DMS 273 (cell line): ENCODE measurements around the gene ELOB.

Experiments used
- DNase-seq: peaks from one replicate; lab custom pipeline; 2025; ENCODE audit not compliant: unreplicated experiment; lab: John Stamatoyannopoulos, UW

The ELOB gene

DNA sequence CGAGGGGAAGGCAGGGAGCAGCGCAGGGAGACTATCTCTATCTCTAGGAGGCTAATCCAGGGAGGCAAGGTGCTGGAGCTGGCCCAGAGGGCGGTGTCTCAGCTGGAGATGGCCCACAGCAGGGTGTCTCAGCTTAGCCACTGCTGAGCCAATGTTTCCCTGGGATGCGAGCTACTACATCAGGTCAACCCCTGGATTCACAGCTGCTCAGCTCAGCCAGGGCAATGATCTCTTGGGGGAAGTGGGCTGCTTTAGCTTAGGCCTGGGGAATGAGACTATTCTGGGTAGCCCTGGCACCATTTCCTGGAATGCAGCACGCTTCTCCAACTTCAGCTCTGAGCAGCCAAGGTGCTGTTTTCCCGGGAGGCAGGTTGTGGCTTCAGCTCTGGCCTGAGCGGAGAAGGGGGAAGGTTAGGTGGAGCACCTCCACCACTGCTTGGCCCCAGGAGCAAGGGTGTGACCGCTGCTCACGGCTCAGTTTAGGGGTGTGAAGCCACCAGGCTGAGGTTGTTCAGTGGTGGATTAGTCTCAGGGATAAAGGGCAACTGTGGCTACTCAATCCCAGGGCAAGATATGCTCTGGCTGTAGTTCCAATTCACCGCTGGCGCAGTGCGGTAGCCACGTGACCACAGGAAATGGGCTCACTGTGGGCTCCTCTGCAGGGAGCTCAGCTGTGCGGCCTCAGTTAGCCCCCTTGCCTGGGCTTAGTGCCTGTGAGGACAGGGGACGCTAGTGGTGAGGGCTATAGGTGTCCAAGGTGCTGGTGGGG, 34.8 kb upstream of the ELOB start:
- DNase-seq: no peak

GRCh38 chr16:2810651-2811050, 33.6 kb upstream of the ELOB start:
- DNase-seq: no peak

GRCh38 chr16:2809149-2809760, 32.2 kb upstream of the ELOB start:
- DNase-seq: no peak

GRCh38 chr16:2808181-2808580, 31.1 kb upstream of the ELOB start:
- DNase-seq: no peak

DNA sequence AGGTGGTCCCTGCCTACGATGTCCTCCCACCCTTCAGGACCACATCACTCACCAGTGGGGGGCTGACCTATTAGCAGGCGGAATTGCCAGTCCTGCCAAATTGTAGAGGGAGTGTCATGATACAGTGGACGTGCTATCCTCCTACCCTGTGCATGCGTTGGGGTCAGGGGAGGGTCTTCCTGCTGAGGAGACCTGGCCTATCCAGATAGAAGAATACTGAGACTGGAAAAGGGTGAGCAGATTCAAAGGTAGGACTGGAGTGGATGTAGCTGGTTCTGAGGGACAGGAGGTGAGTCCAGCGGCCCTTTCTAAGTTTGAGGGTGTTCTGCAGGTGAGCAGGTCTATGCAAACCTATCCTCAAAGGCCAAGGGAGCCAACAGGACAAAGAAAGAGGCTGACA, 29.2 kb upstream of the ELOB start:
- DNase-seq: no peak

DNA sequence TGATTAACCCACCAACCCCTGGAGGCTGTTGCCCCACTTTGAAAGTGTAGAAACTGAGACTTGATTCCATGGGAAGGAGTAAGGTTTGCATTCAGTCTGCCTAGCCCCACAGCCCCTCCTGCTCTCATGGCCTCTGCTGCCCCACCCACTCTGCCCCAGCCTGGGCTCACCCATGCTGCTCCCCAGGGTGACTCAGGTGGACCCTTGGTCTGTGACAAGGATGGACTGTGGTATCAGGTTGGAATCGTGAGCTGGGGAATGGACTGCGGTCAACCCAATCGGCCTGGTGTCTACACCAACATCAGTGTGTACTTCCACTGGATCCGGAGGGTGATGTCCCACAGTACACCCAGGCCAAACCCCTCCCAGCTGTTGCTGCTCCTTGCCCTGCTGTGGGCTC, 27.6 kb upstream of the ELOB start:
- DNase-seq: no peak

GRCh38 chr16:2803545-2804195, 26.6 kb upstream of the ELOB start:
- no peak for DNase-seq

- DNase-seq: no peak
These were observed 22.8 kb upstream of the ELOB start for GRCh38 chr16:2799859-2800226.

DNA sequence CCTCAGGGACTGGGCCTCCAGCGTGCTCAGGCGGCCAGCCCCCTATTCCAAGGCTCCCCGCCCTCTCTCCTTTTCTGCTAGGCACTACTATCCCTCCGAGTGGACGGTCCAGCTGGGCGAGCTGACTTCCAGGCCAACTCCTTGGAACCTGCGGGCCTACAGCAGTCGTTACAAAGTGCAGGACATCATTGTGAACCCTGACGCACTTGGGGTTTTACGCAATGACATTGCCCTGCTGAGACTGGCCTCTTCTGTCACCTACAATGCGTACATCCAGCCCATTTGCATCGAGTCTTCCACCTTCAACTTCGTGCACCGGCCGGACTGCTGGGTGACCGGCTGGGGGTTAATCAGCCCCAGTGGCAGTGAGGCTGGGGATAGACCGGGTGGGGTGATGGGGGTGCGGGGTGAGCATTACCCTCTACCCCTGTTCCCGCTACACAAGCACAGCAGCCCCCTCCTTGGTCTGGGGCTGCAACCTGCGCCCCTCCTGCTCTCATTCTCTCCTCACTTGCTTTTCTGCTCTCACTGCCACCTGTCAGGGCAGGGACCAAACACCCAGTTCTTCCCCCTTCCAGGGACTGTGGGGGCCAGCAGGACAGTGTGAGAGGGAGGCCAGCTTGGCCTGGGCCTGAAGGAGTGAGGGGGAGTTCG, 22.3 kb upstream of the ELOB start:
- DNase-seq: no peak

GRCh38 chr16:2798723-2799204, 21.7 kb upstream of the ELOB start:
- DNase-seq: no peak

GRCh38 chr16:2795395-2796143, 18.5 kb upstream of the ELOB start:
- no peak for DNase-seq

DNA sequence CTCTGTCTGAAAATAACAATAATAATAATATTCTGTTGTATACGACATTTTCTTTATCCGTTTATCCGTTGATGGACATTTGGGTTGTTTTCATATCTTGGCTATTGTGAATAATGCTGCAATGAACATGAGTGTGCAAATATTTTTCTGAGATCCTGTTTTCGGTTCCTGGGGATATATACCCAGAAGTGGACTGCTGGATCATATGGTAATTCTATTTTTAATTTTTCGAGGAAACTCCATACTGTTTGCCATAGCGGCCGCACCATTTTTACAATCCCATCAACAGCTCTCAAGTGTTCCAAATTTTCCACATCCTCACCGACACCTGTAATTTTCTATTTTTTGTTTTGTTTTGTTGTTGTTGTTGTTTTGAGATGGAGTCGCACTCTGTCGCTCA, 15.9 kb upstream of the ELOB start:
- DNase-seq: no peak

DNA sequence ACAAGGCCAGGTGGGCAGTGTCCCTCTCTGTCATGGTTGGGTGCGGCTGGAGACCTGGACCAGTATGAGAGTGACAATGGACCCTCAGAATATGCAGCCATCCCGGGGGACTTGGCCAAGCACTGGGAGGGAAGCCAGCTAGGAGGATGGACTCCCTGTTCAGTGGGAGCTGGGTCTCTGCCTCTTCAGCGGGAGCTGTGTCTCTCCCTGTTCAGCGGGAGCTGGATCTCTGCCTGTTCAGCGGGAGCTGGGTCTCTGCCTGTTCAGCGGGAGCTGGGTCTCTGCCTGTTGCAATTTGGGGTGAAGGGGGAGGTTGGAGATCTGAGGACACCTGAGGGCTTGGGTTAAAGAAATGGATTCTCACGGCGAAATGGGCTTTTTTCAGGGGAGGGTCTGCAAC, 14.1 kb upstream of the ELOB start:
- no peak for DNase-seq

DNA sequence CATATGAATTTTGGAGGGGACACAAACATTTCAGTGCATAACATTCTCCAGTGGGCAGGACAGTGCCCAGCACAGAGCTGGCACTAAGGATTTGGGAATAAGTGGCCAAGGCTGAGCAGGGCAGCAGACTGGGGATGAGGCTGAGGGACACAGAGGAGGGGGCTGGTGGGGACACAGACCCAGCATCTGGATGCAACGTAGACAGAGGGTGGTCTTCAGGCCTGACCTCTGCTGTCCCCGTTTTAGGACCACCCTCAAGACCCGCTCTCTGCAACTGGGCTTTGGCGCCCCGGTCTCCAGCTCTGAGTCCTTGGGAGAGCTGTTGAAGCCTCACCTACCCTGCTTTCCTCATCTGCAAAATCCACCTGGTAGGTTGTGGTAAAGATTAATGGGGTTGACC, 13.6 kb upstream of the ELOB start:
- no peak for DNase-seq

DNA sequence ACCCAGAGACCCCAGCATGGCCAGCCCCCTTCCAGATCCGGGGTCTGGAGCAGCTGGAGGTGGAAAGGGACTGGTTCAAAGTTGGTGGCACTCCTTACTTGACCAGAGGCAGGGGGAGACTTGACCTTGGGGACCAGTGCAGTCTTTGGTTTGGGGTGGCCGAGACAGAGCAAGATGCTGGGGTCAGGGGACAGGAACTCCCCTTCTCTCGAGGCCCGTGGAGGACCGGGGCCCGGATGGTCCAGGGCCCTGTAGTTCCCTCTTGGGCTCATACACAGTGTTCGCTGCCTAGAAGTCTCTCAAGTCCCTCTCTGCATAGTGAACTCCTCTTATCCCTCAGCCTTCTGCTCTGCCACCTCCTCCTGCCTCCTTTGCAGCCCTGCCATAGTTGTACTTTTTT, 10.9 kb upstream of the ELOB start:
- no peak for DNase-seq

DNA sequence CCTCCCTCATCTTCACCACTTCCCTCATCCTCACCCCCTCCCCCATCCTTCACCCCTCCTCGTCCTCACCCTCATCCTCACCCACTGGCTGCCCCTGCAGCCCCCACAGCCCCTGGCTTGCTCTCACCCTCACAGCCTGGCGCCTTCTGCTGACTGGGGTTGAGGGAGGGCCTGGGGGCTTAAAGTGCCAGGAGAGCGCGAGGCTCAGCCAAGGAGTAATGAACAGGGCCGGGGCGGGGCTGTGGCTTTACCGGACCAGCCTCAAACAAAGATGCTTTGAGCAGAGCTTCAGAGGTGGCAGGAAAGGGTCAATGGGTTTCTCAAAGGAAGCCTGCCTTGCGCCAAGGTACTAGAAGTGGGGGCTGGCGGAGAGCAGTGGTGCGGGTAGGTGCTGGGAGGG, 10.3 kb upstream of the ELOB start, which contains the start of gene PRSS33:
PRSS33 (minus strand) TSS at position 155 of the 400 bp plus-strand sequence. CDS start 1,013 bp downstream, outside the sequence.
- DNase-seq: no peak

GRCh38 chr16:2786826-2787151, 9.7 kb upstream of the ELOB start:
- no peak for DNase-seq

- DNase-seq: peak; percentile 46
These were observed 9.2 kb upstream of the ELOB start for GRCh38 chr16:2786061-2786825.

GRCh38 chr16:2785101-2785991, 8.3 kb upstream of the ELOB start:
- no peak for DNase-seq
